OCI-LY3 (cell line): ENCODE measurements around the gene CRYBG1.
A peak's percentile ranks its signal among the peaks of the same experiment; 100 is the strongest.

Experiments used
- H2AFZ ChIP-seq: fragments of 200-600, 300-600 bp; shearing (Covaris generic); 2 replicates; pipeline ENCODE4 v1.6.0; 2014; ENCODE audit warnings: antibody characterized with exemption, low read depth, low read length
- H3K27ac ChIP-seq: fragments of 200-600, 300-600 bp; sonication (generic); 2 replicates; pipeline ENCODE4 v1.5.1; 2014; ENCODE audit warnings: mild to moderate bottlenecking, low read length, moderate library complexity, mixed read lengths
- H3K27me3 ChIP-seq: fragments of 200-600, 300-600 bp; sonication (generic); 2 replicates; pipeline ENCODE4 v1.6.1; 2014; ENCODE audit warnings: low read depth, low read length, mixed read lengths
- H3K36me3 ChIP-seq: fragments of 200-600, 300-600 bp; sonication (generic); replicated peaks from 2 replicates; pipeline ENCODE3; 2014; ENCODE audit warnings: low read depth, low read length, mixed read lengths
- H3K4me1 ChIP-seq: fragments of 300-600, 200-600 bp; sonication (generic); 2 replicates; pipeline ENCODE4 v1.6.1; 2014; ENCODE audit warnings: low read length, mixed read lengths
- H3K4me2 ChIP-seq: fragments of 200-600, 300-600 bp; sonication (generic); 2 replicates; pipeline ENCODE4 v1.6.1; 2014; ENCODE audit warnings: low read length, mixed read lengths
- H3K4me3 ChIP-seq: fragments of 300-600, 200-600 bp; sonication (generic); 2 replicates; pipeline ENCODE4 v1.5.1; 2014; ENCODE audit warnings: antibody characterized with exemption, mild to moderate bottlenecking, low read length, moderate library complexity
- H3K79me2 ChIP-seq: fragments of 300-600, 200-600 bp; shearing (Covaris generic); 2 replicates; pipeline ENCODE4 v1.6.1; 2014; ENCODE audit warnings: mild to moderate bottlenecking, low read length, mixed read lengths
- H3K9ac ChIP-seq: fragments of 300-600, 200-600 bp; shearing (Covaris generic); 2 replicates; pipeline ENCODE4 v1.6.0; 2014; ENCODE audit warnings: mild to moderate bottlenecking, low read length, moderate library complexity
- H3K9me3 ChIP-seq: fragments of 200-600, 300-600 bp; shearing (Covaris generic); 2 replicates; pipeline ENCODE4 v1.6.1; 2014; ENCODE audit warnings: low read length, mixed read lengths; ENCODE audit not compliant: insufficient read depth
- H4K20me1 ChIP-seq: fragments of 200-600, 300-600 bp; sonication (generic); 2 replicates; pipeline ENCODE4 v1.6.1; 2016; ENCODE audit warnings: low read length, mixed read lengths; ENCODE audit not compliant: insufficient read depth
- CTCF ChIP-seq: fragments of 200-600, 300-600 bp; sonication (generic); IDR thresholded peaks from 2 replicates; pipeline ENCODE4 v1.5.1; 2014; ENCODE audit warnings: antibody characterized with exemption, low read length, low read depth
- EZH2phosphoT487 ChIP-seq: fragments of 200-600 bp; shearing (Covaris generic); IDR thresholded peaks from 2 replicates; pipeline ENCODE4 v1.6.1; 2018; ENCODE audit warnings: antibody characterized with exemption, mixed run types, low read depth

CRYBG1 gene

GRCh38 chr6:106530502-106530901, 170.0 kb downstream of the CRYBG1 start:
- Histone ChIP-seq H3K36me3 (peaks cover 56% of the 10 kb centered on the region), H4K20me1 (no peaks in the 10 kb centered on the region), H3K27me3 (no peaks in the 10 kb centered on the region), H3K4me3 (no peak overlapping the region), H3K4me1 (peaks cover 54% of the 10 kb centered on the region), H3K9me3 (no peaks in the 10 kb centered on the region), H2AFZ (no peak overlapping the region), H3K27ac (no peak overlapping the region), H3K9ac (no peak overlapping the region), H3K79me2 (peaks cover 48% of the 10 kb centered on the region), H3K4me2 (no peak overlapping the region)
- no peak for TF ChIP-seq EZH2phosphoT487
- TF ChIP-seq CTCF, result no peak

- Histone ChIP-seq H3K36me3 (peaks cover 53% of the 10 kb centered on the region), H3K27ac (peak overlapping the region; percentile 99), H2AFZ (no peak overlapping the region), H3K4me1 (peaks cover 73% of the 10 kb centered on the region), H3K4me3 (no peak overlapping the region), H3K9ac (no peak overlapping the region), H3K9me3 (no peaks in the 10 kb centered on the region), H3K4me2 (peak overlapping the region; percentile 65; the same call in 1 of the 2 replicates), H4K20me1 (no peaks in the 10 kb centered on the region), H3K27me3 (no peaks in the 10 kb centered on the region), H3K79me2 (peaks cover 50% of the 10 kb centered on the region)
- TF ChIP-seq CTCF (no peak), EZH2phosphoT487 (no peak)
These were observed 172.5 kb downstream of the CRYBG1 start for GRCh38 chr6:106533054-106533453.

- Histone ChIP-seq H3K4me2 (peak overlapping the region; percentile 65), H3K4me1 (peaks cover 78% of the 10 kb centered on the region), H3K27me3 (no peaks in the 10 kb centered on the region), H3K4me3 (peak overlapping the region; percentile 28), H3K9me3 (no peaks in the 10 kb centered on the region), H2AFZ (no peak overlapping the region), H3K27ac (peak overlapping the region; percentile 99), H3K36me3 (peaks cover 52% of the 10 kb centered on the region), H3K79me2 (peaks cover 56% of the 10 kb centered on the region), H3K9ac (peak overlapping the region; percentile 62), H4K20me1 (no peaks in the 10 kb centered on the region)
- TF ChIP-seq CTCF (no peak), EZH2phosphoT487 (no peak)
These were observed 173.5 kb downstream of the CRYBG1 start for GRCh38 chr6:106534004-106534403.

GRCh38 chr6:106534564-106534982, 174.1 kb downstream of the CRYBG1 start:
- peaks cover 53% of the 10 kb centered on the region for H3K79me2 ChIP-seq
- H3K27me3 ChIP-seq, result no peaks in the 10 kb centered on the region
- H3K4me3 ChIP-seq, result peak overlapping the region; percentile 28
- H3K4me2 ChIP-seq, result peak overlapping the region; percentile 65
- peak overlapping the region; percentile 99 for H3K27ac ChIP-seq
- TF ChIP-seq EZH2phosphoT487 (no peak), CTCF (no peak)
- no peak overlapping the region for H2AFZ ChIP-seq
- H4K20me1 ChIP-seq, result no peaks in the 10 kb centered on the region
- peaks cover 51% of the 10 kb centered on the region for H3K36me3 ChIP-seq
- H3K9ac ChIP-seq, result peak overlapping the region; percentile 62
- H3K9me3 ChIP-seq, result no peaks in the 10 kb centered on the region
- H3K4me1 ChIP-seq, result peaks cover 76% of the 10 kb centered on the region
